ENCODE data around the gene TMEM135.

- no peak for TF ChIP-seq POLR2A (IDR thresholded peaks at IDR 0.05; ENCODE audit: low read depth, low read length)
- no peak for TF ChIP-seq TAF1 (IDR thresholded peaks at IDR 0.05; ENCODE audit: borderline replicate concordance, low read depth, low read length)
- TF ChIP-seq POLR2AphosphoS5 (IDR thresholded peaks at IDR 0.05; ENCODE audit: low read depth, low read length): no peak
These were observed 163.6 kb downstream of the TMEM135 start for GRCh38 chr11:87201376-87201775.
